Endothelial cell of hepatic sinusoid (primary cell): ENCODE measurements around the gene TUNAR.

ENCODE experiments used
- in situ Hi-C: cut with HindIII; loops from 2 replicates; pipeline ENCODE4 v1.10.0; 2017; ENCODE audit warnings: low sequenced_read_pairs

Gene TUNAR

GRCh38 chr14:95910628-95911027 is 34.0 kb downstream of the TUNAR start:
- in situ Hi-C loops: no loop called here

GRCh38 chr14:95911456-95911855 is 34.8 kb downstream of the TUNAR start:
- in situ Hi-C loops: no loop called here

GRCh38 chr14:95915330-95915729 is 38.7 kb downstream of the TUNAR start:
- in situ Hi-C loops: no loop called here

- in situ Hi-C loops: no loop called here
These were observed 41.8 kb downstream of the TUNAR start for GRCh38 chr14:95918466-95918865.

- in situ Hi-C loops: no loop called here
These were observed 44.3 kb downstream of the TUNAR start for GRCh38 chr14:95920769-95921438.

- in situ Hi-C loops: no loop called here
These were observed 45.4 kb downstream of the TUNAR start for GRCh38 chr14:95922080-95922479.

GRCh38 chr14:95928751-95929150 is 52.1 kb downstream of the TUNAR start:
- in situ Hi-C loops: no loop called here

- in situ Hi-C loops: no loop called here
These were observed 54.8 kb downstream of the TUNAR start for GRCh38 chr14:95931384-95931783.

GRCh38 chr14:95935228-95935822 is 58.7 kb downstream of the TUNAR start:
- in situ Hi-C loops: no loop called here

GRCh38 chr14:95936041-95936440 is 59.4 kb downstream of the TUNAR start:
- in situ Hi-C loops: no loop called here

GRCh38 chr14:95939335-95939734 is 62.7 kb downstream of the TUNAR start:
- in situ Hi-C loops: no loop called here

- in situ Hi-C loops: no loop called here
These were observed 65.3 kb downstream of the TUNAR start for GRCh38 chr14:95941897-95942296.

GRCh38 chr14:95943699-95944098 is 67.1 kb downstream of the TUNAR start:
- in situ Hi-C loops: no loop called here

GRCh38 chr14:95944462-95944861 is 67.8 kb downstream of the TUNAR start:
- in situ Hi-C loops: no loop called here

GRCh38 chr14:95946867-95947266 is 70.2 kb downstream of the TUNAR start:
- in situ Hi-C loops: no loop called here

- in situ Hi-C loops: no loop called here
These were observed 71.9 kb downstream of the TUNAR start for GRCh38 chr14:95948558-95948981.

- in situ Hi-C loops: no loop called here
These were observed 74.7 kb downstream of the TUNAR start for GRCh38 chr14:95951359-95951758.

GRCh38 chr14:95953111-95953724 is 76.6 kb downstream of the TUNAR start:
- in situ Hi-C loops: no loop called here

GRCh38 chr14:95956601-95957460 is 80.2 kb downstream of the TUNAR start:
- in situ Hi-C loops: no loop called here

- in situ Hi-C loops: no loop called here
These were observed 81.5 kb downstream of the TUNAR start for GRCh38 chr14:95958105-95958504.

GRCh38 chr14:95959317-95959716 is 82.7 kb downstream of the TUNAR start:
- in situ Hi-C loops: no loop called here
